Bronchial epithelial cell (primary cell): ENCODE data around the gene DLG3. TPM values are rescaled to one million over a fixed set of nuclear protein-coding genes. Genes with fewer than 3 reads are reported as not detected.

Experiments used
- DNase-seq: peaks from one replicate; pipeline ENCODE4 v3.0.0-alpha.2; 2010; ENCODE audit warnings: low read depth
- FAIRE-seq: peaks from 2 replicates; lab custom pipeline; 2011; peaks lifted over from hg19 to GRCh38; lab: Jason Lieb, UNC
- H3K27me3 ChIP-seq: 2 replicates; pipeline ENCODE4 v1.5.1; 2011; ENCODE audit warnings: low read length; ENCODE audit not compliant: control insufficient read depth, insufficient read depth
- H3K36me3 ChIP-seq: 2 replicates; pipeline ENCODE4 v1.5.1; 2011; ENCODE audit warnings: low read length; ENCODE audit not compliant: control insufficient read depth, insufficient read depth
- H3K4me3 ChIP-seq: 2 replicates; pipeline ENCODE4 v1.5.1; 2011; ENCODE audit warnings: mild to moderate bottlenecking, low read depth, low read length, control low read depth
- CTCF ChIP-seq: IDR thresholded peaks from 2 replicates; pipeline ENCODE4 v1.5.1; 2011; ENCODE audit warnings: mild to moderate bottlenecking, moderate library complexity, low read length, control low read depth, inconsistent platforms; ENCODE audit not compliant: insufficient read depth, severe bottlenecking
- total RNA-seq: library from RNA; depleted of rRNA; stranded (reverse); fragments of >200 nt; gene quantifications from 2 replicates; pipeline ENCODE4 v1.2.1, GENCODE V29; 2014

Gene DLG3
- total RNA-seq, 1 donor from 2014 or later = 21.1 TPM

GRCh38 chrX:70426286-70427278, 18.1 kb upstream of the DLG3 start:
- FAIRE-seq = no peak
- Histone ChIP-seq H3K27me3 (no peaks in the 10 kb centered on the region), H3K4me3 (no peak overlapping the region), H3K36me3 (no peaks in the 10 kb centered on the region)
- no peak for DNase-seq
- TF ChIP-seq CTCF = no peak

- Histone ChIP-seq H3K4me3 (no peak overlapping the region), H3K27me3 (no peaks in the 10 kb centered on the region), H3K36me3 (no peaks in the 10 kb centered on the region)
- FAIRE-seq (no peak), DNase-seq (no peak)
- TF ChIP-seq CTCF = no peak
These were observed 17.3 kb upstream of the DLG3 start for GRCh38 chrX:70427365-70427764.

- TF ChIP-seq CTCF = no peak
- no peak for DNase-seq
- FAIRE-seq = no peak
- Histone ChIP-seq H3K27me3 (no peaks in the 10 kb centered on the region), H3K36me3 (no peaks in the 10 kb centered on the region), H3K4me3 (no peak overlapping the region)
These were observed 14.9 kb upstream of the DLG3 start for GRCh38 chrX:70429759-70430158.

GRCh38 chrX:70432936-70433847, 11.4 kb upstream of the DLG3 start:
- DNase-seq = no peak
- no peak for FAIRE-seq
- TF ChIP-seq CTCF = no peak

GRCh38 chrX:70433848-70434351, 10.7 kb upstream of the DLG3 start:
- peak overlapping the region; percentile 65 for H3K4me3 ChIP-seq
- H3K36me3 ChIP-seq = no peaks in the 10 kb centered on the region
- H3K27me3 ChIP-seq = no peaks in the 10 kb centered on the region
- TF ChIP-seq CTCF = peak; percentile 84
- FAIRE-seq = no peak
- DNase-seq = peak; percentile 28

More at GRCh38 chrX:70432936-70433847, 11.4 kb upstream of the DLG3 start:
- H3K27me3 ChIP-seq = no peaks in the 10 kb centered on the region
- H3K36me3 ChIP-seq = no peaks in the 10 kb centered on the region
- peak overlapping the region; percentile 65 for H3K4me3 ChIP-seq
